ENCODE measurements around the gene ZNF780A.
"Not testable (repeated sequence)": the region's sequence is repeated elsewhere in the genome, so short reads cannot be mapped to it uniquely, and the experiment has no call there.

ZNF780A gene

DNA sequence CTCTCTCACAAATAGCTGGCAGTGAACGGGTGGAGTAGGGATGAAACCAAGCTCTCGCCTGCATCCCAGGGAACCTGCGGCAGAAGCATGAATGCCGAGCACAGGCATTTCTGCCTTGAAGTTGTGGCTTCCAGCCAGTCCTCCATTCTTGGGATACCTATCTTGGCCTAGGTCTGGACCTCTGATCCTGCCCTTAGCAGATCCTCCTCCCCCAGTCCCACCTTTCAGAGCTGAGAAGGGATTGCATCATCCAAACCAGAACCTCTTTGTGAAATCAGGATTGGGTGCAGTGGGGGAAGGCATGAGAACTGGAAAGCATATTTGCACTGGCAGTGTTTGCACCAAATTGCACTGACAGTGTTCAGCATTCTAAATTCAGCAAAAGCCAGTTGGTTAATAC is 5.8 kb downstream of the ZNF780A start:
- DNase-seq (ENCODE audit: low read depth), result no peak

- DNase-seq (ENCODE audit: low read depth), result no peak
Observed at GRCh38 chr19:40081411-40081810, 9.3 kb downstream of the ZNF780A start.

DNA sequence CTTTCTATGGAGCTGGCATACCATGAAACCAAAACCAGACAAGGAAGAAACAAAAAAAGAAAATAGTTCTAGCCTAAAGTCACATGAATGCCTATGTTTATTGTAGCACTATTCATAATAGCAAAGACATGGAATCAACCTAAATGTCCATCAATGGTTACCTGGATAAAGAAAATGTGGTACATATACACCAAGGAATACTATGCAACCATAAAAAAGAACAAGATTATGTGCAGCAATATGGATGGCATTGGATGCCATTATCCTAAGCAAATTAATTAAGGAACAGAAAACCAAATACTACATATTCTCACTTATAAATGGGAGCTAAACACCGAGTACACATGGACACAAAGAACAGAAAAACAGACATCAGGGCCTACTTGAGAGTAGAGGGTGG is 10.5 kb downstream of the ZNF780A start:
- DNase-seq (ENCODE audit: low read depth), result no peak

DNA sequence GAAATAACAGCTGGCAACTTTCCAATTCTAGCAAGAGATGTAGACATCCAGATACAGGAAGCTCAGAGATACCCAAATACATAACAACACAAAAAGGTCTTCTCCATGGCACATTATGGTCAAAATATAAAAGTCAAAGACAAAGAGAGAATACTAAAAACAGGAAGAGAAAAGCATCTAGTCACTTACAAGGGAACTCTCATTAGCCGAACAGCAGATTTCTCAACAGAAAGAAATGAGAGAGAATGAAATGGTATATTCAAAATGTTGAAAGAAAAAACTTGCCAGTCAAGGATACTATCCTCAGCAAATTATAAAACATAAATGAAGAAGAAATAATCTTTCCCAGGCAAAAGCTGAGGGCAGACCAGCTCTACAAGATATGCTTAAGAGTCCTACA is 12.4 kb downstream of the ZNF780A start:
- no peak for DNase-seq (ENCODE audit: low read depth)

DNA sequence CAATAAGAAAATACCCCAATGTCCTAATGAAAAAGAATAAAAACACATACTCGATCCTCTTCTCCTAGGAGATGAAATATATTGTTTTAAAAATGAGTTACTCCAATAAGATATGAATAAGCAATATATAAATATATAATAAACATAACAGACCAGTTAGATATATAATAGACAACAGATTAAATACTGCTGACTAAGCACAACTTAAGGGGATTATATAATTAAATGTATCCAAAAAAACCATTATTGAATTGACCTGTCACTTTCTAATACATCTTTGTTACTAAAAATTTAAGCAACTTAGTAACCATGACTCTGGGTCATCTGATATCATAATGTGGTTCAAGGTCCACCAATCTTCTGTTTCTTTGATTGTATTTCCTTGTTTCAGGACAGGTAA is 20.7 kb downstream of the ZNF780A start:
- DNase-seq (ENCODE audit: low read depth), result no peak

DNA sequence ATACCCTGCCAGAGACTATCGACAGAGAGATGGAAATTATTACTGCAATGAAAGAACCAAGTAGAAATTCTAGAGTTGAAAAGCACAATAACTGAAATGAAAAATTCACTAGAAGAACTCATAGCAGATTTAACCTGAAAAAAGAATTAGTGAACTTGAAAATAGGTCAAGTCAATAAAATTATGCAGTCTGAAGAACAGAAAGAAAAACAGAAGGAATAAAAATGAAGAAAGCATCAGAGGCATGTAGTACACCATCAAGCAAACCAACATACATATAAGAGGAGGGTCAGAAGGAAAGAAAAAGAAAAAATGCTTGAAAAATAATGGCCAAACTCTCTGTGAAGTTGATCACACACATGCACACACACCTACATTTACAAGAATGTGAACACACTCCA is 31.1 kb downstream of the ZNF780A start:
- DNase-seq (ENCODE audit: low read depth), result no peak

- DNase-seq (ENCODE audit: low read depth), result no peak
Observed at GRCh38 chr19:40057166-40057565, 33.6 kb downstream of the ZNF780A start.

GRCh38 chr19:40056505-40056904 is 34.2 kb downstream of the ZNF780A start:
- no peak for DNase-seq (ENCODE audit: low read depth)

- DNase-seq (ENCODE audit: low read depth), result peak; percentile 56
Observed at GRCh38 chr19:40055832-40056504, 34.8 kb downstream of the ZNF780A start, which contains the start of gene ZNF780B. Gene ZNF780B, minus strand, starts transcription at chr19:40056231. Its CDS starts 5,899 bp downstream, at chr19:40050332.

DNA sequence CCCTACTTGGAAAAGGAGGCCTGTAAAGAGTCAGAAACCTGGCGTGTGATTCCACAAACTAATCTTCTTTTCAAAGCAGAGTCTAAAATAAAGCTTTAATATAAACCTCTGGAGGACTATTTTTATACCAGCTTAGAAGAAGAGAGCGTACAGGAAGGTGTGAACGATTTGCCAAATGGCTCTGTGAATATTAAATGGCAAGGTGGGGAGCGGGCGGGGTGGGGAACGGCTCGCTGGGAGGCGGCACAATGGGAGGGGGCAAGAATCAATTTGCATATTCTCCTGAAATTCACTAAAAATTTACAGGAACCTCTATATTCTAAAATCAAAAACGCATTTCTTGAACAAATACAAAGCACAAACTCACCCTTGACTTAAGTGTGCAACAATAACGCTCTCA is 35.7 kb downstream of the ZNF780A start:
- no peak for DNase-seq (ENCODE audit: low read depth)

DNA sequence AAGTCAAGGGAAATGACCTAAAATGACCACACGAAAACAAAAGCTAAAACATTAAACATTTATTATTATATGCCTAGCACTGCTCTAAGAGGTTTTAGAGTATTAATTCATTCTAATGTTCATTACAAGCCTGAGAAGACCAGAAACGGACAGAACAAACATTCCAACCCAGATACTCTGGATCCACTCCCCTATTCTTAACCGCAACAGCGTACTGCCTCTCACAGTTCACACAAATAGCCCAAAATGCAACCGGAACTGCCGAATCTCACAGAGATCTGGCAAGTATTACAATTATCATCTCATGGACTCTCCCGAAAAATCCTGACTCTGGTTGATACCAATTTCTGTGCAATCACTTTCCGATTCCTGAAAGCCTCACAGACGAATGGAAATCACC is 36.1 kb downstream of the ZNF780A start:
- no peak for DNase-seq (ENCODE audit: low read depth)

DNA sequence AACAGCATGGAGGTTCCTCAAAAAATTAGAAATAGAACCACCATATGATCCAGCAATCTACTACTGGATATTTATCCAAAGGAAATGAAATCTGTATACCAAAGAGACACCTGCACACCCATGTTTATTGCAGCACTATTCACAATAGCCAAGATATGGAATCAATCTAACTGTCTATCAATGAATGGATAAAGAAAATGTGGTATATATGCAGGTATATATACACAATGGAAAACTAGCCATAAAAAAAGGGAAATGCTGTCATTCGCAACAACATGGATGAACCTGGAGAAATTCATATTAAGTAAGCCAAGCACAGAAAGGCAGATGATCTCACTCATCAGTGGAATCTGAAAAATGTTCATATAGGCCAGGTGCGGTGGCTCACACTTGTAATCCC is 37.3 kb downstream of the ZNF780A start:
- no peak for DNase-seq (ENCODE audit: low read depth)

GRCh38 chr19:40041718-40042117 is 49.0 kb downstream of the ZNF780A start:
- not testable (repeated sequence) for DNase-seq (ENCODE audit: low read depth)

DNA sequence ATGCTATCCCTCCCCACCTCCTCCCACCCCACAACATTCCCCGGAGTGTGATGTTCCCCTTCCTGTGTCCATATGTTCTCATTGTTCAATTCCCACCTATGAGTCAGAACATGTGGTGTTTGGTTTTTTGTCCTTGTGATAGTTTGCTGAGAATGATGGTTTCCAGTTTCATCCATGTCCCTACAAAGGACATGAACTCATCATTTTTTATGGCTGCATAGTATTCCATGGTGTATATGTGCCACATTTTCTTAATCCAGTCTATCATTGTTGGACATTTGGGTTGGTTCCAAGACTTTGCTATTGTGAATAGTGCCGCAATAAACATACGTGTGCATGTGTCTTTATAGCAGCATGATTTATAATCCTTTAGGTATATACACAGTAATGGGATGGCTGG is 52.7 kb downstream of the ZNF780A start:
- not testable (repeated sequence) for DNase-seq (ENCODE audit: low read depth)

- no peak for DNase-seq (ENCODE audit: low read depth)
Observed at GRCh38 chr19:40035996-40036395, 54.7 kb downstream of the ZNF780A start.

- DNase-seq (ENCODE audit: low read depth), result no peak
Observed at GRCh38 chr19:40033989-40034560, 56.7 kb downstream of the ZNF780A start.

DNA sequence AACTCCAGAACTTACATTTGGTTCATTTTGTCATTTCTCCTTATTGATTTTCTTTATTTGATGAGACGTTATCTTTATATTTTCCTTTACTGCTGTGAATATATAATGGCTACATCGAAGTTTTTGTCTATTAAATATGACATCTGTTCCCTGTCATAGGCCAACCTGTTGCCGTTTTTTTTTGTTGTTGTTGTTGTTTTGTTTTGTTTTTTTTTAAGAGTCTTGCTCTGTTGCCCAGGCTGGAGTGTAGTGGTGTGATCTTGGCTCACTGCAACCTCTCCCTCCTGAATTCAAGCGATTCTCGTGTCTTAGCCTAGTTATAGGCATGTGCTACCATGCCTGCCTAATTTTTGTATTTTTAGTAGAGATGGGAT is 64.2 kb downstream of the ZNF780A start:
- DNase-seq (ENCODE audit: low read depth), result no peak

DNA sequence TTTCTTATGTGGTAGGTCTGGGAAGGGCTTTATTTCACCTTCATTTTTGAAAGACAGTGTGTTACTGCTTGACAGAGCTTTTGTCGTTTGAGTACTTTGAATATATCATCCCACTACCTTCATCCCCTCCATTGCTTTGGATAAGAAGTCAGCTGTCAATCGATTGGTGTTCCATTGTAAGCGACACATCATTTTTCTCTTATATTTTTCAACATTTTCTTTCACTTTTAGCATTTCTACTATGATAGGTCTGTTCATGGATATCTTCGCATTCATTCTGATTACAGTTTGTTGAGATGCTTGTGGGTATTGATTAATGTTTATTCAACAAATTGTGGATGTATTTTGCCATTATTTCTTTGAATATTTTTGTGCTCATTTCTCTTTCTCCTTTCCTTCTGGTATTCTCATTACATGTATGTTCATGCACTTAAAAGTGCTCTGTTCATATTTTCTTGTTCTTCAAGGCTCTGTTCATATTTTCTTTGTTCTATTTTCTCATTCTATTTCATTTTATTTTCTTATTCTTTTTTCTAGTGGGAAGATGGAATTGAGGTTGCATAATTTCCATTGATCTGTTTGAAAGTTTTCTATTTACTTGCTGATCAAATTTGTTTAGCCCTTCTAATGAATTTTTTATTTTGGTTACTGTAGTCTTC is 64.7 kb downstream of the ZNF780A start:
- DNase-seq (ENCODE audit: low read depth), result no peak

GRCh38 chr19:40023969-40024368 is 66.8 kb downstream of the ZNF780A start:
- DNase-seq (ENCODE audit: low read depth), result no peak
